NCI-H1105 treated with DMSO at 0.1 percent for 48 hours (cell line): ENCODE measurements around the gene CENPF.
"Not testable (repeated sequence)": the region's sequence is repeated elsewhere in the genome, so short reads cannot be mapped to it uniquely, and the experiment has no call there.

ENCODE experiments used
- DNase-seq: peaks from one replicate; lab custom pipeline; 2025; lab: John Stamatoyannopoulos, UW

The CENPF gene

DNA sequence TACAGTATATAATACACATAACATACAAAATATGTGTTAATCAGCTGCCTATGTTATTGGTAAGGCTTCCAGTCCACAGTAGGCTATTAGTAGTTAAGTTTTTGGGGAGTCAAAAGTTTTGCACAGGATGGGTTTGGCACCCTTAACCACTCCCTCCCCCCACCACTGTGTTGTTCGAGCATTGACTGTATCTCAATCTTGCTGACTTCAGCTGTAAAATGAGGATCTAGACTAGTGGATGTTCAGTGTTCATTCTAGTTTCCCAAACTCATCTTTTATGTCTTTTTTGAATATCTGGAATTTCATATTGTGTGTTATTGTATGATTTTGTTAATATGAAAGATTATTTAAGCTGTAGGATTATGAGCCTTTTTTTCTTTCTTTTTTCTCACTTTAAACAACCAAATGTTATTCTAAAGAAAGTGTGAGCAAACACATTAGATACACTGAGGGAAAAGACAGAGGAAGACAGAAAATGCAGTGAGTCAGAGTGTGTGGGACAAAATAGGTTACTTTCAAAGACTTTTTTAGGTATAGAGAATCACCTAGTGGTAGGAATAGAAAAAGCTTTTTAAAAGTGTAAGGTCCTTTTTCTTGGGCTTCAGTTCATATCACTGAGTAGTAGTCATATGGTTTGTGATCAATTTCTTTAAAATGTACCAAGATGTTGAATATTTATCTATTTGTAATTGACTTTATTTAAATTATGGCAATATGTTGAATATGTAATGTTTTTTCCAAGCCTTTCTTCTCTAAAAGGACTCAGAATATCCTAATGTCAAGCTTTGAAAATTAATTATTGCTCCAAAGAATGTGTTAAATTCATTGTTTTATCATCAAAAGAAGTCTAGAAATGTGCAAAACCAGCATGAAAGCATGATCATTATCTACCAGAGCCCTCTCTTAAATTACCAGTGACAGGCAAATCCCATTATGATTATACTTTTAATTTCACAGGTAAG, 17.9 kb upstream of the CENPF start:
- peak; percentile 36 for DNase-seq

DNA sequence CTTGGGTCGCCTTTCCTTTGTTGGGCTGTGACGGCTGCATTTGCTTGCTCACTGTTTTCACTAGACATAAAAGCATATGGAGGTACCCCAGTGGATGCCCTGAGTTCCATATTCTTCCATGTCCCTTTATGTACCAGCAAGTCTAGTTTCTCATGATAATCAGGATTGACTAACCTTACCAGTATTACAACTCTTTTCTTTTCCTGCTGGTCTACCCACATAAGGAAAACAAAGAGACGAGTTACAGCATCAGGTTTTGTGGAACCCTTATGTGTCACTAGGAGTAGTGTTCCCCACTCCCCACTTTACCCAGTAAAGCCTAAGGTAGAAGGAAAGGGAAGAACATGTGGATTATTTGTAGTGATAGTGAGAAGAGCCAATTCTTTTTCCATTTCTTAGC, 16.4 kb upstream of the CENPF start:
- DNase-seq, result no peak

DNA sequence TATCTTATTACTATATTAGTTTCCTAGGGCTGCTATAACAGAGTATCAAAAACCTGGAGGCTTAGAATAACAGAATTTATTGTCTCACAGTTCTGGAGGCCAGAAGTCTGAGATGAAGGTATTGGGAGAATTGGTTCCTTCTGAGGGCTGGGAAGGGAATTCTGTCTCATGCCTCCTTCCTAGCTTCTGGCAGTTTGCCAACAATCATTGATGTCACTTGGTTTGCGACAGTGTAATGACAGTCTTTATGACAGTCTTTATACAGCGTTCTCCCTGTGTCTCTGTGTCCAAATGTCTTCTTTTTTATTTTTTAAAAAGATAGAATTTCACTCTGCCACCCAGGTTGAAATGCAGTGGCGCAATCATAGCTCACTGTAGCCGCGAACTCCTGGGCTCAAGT, 15.8 kb upstream of the CENPF start:
- peak; percentile 19 for DNase-seq

DNA sequence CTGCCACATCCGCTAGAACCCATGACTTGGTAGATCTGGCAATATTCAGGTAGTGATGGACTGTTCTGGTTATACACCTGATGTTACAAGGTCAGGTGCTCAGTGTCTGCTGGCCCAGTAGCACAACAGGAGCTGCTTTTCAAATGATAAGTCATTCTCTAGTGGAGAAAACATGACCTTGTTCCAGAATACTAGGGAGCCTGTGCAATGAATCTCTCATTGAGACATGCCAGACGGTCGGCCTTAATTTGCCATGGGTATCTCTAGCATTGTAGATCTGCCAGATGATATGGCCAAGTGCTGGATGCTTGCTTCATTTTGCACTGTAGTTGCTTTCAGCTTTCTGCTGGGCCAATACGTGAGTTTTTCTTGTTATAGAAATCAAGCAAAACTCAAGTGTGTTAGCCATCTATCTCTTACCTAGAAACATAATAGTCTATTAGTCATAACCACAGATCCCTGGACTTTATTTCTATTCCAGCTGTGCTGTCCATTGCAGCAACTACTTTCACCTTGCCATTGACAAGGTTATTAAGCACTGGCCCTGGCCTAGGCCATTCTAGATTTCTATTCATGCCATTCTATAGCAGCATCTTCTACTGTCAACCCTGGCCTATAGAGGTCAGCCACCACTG, 13.9 kb upstream of the CENPF start:
- DNase-seq, result no peak

DNA sequence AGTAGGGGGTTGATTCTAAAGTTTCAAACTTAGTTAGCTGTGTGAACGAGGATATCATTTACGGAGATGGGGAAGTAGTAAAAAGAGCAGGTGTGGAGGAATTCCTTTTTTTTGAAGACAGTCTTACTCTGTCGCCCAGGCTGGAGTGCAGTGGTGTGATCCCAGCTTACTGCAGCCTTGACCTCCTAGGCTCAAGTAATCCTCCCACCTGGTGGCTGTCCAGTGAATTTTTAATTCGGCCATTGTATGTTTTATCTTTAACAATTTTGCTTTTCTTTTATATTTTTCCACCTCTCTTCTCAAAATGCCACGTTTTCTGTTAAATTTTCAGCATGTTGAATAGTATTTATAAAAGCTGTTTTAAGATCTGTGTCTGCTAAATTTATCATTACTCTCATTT, 12.3 kb upstream of the CENPF start:
- DNase-seq, result no peak

DNA sequence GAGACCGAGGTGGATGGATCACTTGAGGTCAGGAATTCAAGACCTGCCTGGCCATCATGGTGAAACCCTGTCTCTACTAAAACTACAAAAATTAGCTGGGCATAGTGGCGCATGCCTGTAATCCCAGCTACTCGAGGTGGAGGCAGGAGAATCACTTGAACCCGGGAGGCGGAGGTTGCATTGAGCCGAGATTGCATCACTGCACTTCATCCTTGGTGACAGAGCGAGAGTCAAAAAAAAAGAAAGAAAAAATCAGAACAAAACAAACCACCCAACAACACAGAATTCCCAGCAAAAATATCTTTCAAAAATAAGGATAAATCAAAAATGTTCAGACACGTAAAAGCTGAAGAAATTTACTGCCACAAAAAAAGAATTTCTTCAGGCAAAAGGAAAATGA, 11.1 kb upstream of the CENPF start:
- not testable (repeated sequence) for DNase-seq

DNA sequence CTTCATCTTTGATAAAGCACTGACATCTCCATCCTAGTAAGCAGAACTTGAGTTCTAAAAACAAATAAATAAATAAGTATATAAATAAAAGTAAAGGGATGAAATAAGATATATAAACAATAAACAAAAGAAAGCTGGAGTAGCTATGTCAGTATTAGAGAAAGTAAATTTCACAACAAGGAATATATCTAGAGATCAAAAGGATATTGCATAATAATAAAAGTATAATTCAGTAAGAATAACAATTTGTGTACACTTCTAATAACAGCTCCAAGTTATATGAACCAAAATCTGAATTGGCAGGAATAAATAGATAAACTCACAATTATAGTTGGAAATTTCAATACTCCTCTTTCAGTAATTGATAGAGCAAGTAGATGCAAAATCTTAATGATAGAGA, 9.8 kb upstream of the CENPF start:
- no peak for DNase-seq

DNA sequence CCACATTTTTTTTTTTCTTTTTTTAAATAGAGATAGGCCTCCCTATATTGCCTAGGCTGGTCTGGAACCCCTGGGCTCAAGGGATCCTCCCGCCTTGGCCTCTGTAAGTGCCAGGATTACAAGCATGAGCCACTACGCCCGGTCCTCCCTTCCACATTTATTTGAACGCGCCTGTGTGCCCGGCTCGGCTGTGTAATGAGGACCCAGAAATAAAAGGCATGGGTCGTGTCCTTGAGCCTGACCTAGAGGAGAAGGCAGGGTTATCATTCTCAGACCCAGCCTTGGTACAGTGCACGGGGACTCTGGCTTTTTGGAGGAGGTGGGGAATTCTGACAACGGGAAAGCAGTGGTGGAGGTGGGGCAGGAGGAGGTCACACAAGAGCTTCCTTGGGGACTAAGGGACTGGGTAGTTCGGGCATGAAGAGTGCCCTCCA, 841 bp downstream of the CENPF start:
- peak; percentile 39 for DNase-seq

DNA sequence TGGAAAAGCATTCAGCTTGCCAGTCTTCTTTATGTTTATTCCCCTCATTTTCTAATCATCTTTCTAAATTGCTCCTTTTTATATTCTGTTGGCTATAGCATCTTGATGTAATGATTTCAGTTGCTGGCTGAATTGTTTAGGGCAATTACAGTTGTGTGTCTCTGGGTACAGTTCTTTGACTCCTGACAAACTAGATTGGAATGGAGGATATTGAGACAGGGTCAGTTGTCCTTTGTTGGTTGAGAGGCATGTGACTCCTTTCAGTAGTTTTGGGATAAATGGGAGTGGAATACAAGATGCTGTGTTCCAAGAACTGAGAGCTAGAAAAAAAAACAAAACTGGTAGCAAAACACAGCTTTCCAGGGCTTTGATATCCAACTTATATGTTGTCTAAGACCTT, 1.5 kb downstream of the CENPF start:
- peak; percentile 15 for DNase-seq

DNA sequence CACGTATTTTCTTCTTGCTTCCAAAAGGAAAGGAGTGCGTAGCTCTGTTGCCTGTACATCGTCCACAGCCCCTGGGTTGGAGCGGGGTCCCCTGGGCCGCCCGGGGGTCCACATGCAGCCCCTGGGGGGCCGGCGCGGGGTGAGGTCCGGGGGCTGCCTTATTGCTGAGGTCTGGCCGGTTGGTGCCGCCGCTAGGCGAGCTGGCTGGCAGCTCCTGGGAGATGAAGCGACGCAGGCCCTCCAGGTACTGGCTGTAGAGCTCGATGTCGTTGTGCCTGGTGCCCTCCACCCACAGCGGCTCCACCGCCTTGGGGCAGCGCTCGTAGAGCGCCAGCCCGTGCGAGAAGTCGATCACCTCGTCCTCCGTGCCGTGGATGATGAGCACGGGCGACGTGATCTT, 2.5 kb downstream of the CENPF start:
- DNase-seq, result not testable (repeated sequence)

DNA sequence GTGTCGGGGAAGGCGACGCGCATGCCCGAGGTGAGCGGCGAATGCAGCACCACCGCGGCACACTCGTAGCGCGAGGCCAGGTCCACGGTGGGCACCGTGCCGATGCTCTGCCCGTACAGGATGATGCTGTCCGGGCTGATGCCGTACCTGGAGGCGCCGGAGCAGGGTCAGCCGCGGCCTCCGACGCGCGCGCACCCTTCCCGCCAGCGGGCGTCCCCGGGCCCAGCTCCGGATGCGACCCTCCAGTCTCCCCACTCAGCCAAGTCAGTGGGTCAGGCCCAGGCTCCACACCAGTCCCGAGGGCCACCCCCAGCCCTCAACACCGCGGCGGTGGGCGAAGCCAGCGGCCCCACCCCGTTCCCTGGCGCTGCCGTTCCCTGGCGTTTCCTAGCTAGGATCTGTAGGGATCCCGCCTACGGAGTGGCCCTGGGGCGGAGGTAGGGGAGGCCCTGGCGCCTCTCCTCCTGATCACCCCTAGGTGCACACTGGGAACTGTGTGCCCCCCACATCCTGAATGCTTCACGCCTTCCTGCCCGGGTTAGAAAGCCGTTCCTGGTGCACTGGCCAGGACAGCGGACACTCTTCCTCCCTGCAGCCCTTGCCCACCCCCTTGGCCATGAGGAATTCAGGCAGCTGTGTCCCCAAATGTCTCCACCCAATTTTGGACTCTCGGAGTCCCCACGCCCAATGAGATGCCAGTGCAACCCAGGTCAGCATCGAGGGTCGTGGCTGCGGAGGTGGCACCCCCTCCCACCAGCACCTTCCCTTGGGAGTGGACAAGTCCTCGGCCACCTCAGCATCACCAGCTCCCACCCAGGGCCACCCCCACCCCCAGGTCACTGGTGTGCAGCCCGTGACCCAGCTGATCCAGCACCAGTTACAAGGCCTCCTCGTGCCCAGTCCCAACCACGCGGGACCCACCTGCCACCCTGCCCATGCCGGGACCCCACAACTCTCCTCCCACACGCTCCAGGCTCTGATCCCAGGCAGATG, 3.2 kb downstream of the CENPF start:
- not testable (repeated sequence) for DNase-seq

DNA sequence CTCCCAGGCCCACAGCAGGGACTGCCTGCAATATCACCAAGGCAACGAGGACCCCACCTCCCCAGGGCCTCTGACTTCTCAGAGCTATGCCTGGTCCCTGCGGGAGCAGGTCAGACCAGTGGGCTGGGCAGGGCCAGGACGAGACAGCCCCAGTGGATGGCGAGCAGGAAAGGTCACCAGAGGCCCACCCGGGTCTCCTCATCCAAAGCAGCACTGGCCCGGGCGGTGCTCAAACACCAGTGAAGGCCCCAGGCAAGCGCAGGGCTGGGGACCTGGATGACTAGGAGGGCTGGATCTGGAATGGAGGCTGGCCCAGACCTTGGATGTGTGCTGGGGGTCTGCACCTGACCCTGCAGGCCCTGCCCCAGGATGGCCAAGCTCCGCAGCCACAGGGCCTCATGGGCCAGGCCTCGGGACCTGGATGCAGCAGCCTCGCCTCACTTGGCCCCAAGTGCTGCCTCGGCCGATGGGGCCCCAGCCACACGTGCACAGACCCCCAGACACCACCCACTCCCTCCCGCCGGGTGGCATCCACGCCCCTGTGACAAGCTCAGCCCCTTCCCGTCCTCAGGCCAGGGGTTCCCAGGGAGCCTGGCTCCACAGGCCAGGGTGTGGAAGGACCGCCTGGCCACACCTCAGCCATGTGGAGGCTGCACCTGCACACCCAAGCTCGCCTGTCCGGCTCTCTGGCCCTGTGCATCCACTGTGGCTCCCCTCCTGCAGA, 4.7 kb downstream of the CENPF start:
- DNase-seq, result not testable (repeated sequence)

DNA sequence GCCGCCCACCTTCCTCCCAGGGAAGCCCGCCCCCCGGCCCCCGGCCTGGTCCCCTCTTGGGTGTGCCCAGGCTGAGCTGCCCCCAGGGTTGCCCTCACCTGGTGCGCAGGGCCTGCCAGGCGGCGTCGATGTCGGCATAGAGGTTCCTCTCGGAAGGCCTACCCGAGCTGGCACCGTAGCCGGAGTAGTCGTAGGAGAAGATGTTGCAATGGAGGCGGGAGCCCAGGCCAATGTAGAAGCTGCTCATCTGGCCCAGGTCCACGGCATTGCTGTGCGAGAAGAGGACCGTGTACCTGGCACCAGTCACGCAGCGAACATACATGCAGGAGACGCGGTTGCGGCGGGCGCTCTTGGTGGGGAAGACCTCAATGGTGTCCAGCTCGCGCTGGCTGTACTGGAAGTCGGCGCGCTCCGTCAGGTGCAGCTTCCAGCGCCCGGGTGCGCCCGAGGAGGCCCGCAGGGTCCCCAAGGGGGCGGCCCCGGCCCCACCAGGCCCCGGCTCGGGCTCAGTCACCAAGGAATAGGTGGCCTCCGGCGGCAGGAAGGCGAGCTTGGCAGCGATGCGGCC, 5.3 kb downstream of the CENPF start:
- DNase-seq, result not testable (repeated sequence)

DNA sequence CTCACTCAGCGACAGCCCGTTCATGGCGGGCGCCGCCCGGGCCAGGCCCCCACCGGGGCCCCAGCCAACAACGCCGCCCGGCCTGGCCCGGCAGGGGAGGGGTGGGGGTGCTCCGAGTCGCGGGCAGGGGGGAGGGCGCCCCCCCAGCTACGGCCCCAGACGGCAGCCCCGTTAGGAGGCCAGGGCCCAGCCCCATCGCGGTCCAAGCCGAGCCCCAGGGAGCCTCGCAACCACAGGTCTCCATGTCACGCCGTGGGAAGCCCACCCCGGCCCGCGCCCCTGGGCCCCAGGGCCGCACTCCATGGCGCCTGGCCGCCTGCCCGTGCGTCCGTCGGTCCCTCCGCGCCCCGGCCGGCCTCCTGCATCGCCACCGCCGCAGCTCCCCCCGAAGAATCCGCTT, 5.8 kb downstream of the CENPF start:
- DNase-seq, result not testable (repeated sequence)

DNA sequence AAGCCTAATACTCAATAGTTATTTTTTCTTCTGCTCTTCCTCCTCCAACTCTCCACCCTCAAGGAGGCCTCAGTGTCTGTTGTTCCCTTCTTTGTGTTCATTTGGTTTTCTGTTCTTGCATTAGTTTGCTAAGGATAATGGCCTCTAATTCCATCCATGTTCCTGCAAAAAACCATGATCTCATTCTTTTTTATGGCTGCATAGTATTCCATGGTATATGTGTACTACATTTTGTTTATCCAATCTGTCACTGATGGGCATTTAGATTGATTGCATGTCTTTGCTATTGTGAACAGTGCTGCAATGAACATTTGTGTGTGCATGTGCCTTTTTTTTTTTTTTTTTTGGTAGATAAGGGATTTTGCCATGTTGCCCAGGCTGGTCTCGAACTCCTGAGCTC, 6.7 kb downstream of the CENPF start:
- DNase-seq, result no peak

DNA sequence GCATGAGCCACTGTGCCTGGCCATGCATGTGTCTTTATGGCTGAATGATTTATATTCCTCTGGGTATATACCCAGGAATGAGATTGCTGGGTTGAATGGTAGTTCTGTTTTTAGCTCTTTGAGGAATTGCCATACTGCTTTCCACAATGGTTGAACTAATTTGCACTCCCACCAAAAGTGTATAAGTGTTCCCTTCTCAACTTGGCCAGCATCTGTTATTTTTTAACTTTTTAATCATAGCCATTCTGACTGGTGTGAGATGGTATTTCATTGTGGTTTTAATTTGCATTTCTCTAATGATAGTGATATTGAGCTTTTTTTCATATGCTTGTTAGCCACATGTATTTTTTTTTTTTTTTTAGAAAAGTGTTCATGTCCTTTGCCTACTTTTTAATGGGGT, 7.1 kb downstream of the CENPF start:
- DNase-seq, result not testable (repeated sequence)

DNA sequence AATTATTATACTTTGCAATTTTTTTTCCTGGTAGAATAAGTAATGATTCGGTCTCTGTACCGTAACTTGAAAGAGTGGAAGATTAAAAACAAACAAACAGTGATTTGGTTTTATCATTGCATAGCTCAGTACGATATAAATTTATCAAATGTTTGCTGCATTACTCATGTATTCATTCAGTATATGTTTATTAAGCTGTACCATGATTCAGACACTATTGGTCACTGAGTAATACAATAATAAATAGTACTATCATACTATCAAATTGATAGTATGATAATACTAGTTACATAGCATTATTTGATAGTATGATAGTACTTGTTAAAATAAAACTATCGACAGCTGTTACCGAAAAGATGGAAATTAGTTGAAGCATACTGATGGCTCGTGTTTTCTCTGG, 12.1 kb downstream of the CENPF start:
- no peak for DNase-seq

DNA sequence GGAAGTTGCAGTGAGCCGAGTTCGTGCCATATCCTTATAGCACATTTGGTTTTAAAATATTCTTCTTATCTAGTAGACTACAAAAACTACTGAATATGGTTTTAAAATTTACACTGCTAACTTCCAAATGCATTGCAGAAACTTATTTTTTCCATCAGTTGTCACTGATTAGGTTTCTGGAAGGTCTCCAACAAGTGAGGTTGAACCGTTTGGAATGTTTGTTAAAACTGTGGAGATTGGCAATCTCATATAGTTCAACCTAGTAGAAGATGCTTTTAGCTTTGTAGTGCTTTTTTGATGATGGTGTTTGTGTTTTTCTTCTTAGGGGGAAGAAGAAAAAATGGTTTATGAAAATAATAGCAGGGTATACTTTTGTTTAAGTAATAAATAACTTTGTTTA, 12.9 kb downstream of the CENPF start:
- DNase-seq, result no peak

DNA sequence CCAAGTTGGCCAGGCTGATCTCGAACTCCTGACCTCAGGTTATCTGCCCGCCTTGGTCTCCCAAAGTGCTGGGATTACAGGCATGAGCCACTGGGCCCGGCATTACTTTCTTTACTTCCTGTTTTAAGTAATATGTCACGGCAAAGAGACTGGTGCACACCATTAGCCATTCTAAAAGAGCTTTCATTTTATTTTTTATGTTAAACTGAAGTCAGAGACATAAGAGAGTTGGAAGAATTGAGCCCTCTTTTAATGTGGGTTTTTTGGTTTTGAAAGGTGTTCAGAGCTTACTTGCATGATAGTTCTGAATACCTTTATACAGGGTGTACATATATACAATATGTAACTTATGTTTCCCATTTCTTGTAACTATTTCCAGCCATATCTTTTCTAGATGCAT, 14.3 kb downstream of the CENPF start:
- no peak for DNase-seq

DNA sequence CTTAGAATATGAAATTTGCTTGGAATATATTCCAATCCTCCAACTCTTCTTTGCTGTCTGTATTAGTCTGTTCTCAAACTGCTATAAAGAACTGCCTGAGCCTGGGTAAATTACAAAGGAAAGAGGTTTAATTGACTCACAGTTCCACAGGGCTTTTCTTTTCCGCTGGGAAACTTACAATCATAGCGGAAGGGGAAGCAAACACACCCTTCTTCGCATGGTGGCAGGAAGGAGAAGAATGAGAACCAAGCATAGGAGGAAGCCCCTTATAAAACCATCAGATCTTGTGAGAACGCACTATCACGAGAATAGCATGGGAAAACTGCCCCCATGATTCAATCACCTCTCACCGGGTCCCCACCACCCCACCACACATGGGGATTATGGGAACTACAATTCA, 14.8 kb downstream of the CENPF start:
- no peak for DNase-seq

DNA sequence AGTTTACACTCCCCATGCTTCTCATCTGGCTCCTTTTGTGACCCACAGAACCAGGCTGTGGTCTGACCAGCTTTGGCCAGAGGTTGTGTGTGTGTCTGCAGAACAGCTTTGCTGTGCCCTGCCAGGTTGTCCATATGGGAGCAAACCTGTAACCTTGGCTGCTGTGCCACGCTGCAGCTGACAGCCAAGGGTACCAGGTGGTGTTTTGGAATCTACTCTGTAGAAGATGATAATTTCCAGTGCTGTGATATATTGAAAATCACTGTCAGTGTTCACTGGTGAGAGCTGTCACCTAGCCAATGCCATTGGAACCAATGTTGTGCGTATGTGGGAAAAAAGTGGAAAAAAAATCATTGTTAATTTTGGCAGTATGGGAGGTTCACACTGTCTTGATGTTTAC, 18.2 kb downstream of the CENPF start:
- DNase-seq, result no peak
